ENCODE data around the gene KDELR1. TPM values are rescaled to one million over a fixed set of nuclear protein-coding genes. Genes with fewer than 3 reads are reported as not detected.
A peak's percentile ranks its signal among the peaks of the same experiment; 100 is the strongest.

The KDELR1 gene
- total RNA-seq, 2 donors from 2014 or later = 101 to 103 TPM

GRCh38 chr19:48359123-48359522, 32.2 kb downstream of the KDELR1 start:
- Mint-ChIP-seq H3K4me3 (no peak overlapping the region), H3K36me3 (ENCODE audit: insufficient read depth in 2 of 2) (peaks cover 0 to 1% of the 10 kb centered on the region in 2 donors), H3K27ac (no peak overlapping the region), H3K9me3 (no peaks in the 10 kb centered on the region), H3K27me3 (ENCODE audit: low read depth) (no peaks in the 10 kb centered on the region), H3K4me1 (ENCODE audit: low read depth) (peaks cover 6% of the 10 kb centered on the region)
- DNase-seq (no peak), ATAC-seq (replicated peaks in 1 of 2) (no peak)

- Mint-ChIP-seq H3K27me3 (ENCODE audit: low read depth) (no peaks in the 10 kb centered on the region), H3K4me1 (ENCODE audit: low read depth) (no peaks in the 10 kb centered on the region), H3K9me3 (no peaks in the 10 kb centered on the region), H3K36me3 (ENCODE audit: insufficient read depth in 2 of 2) (no peaks in the 10 kb centered on the region), H3K27ac (no peak overlapping the region), H3K4me3 (no peak overlapping the region)
- no peak for DNase-seq
- ATAC-seq (replicated peaks in 1 of 2) = no peak
Observed at GRCh38 chr19:48355365-48355954, 35.9 kb downstream of the KDELR1 start.

GRCh38 chr19:48354332-48354992, 36.9 kb downstream of the KDELR1 start:
- no peaks in the 10 kb centered on the region for H3K27me3 Mint-ChIP-seq (ENCODE audit: low read depth)
- ATAC-seq (replicated peaks in 1 of 2) (no peak), DNase-seq (no peak)
- no peaks in the 10 kb centered on the region for H3K9me3 Mint-ChIP-seq
- H3K36me3 Mint-ChIP-seq (ENCODE audit: insufficient read depth in 2 of 2) = no peaks in the 10 kb centered on the region
- H3K27ac Mint-ChIP-seq = no peak overlapping the region
- no peaks in the 10 kb centered on the region for H3K4me1 Mint-ChIP-seq (ENCODE audit: low read depth)
- H3K4me3 Mint-ChIP-seq = no peak overlapping the region

- Mint-ChIP-seq H3K9me3 (no peaks in the 10 kb centered on the region), H3K36me3 (ENCODE audit: insufficient read depth in 2 of 2) (no peaks in the 10 kb centered on the region), H3K4me1 (ENCODE audit: low read depth) (no peaks in the 10 kb centered on the region), H3K4me3 (no peak overlapping the region), H3K27ac (no peak overlapping the region), H3K27me3 (ENCODE audit: low read depth) (no peaks in the 10 kb centered on the region)
- no peak for ATAC-seq (replicated peaks in 1 of 2)
- no peak for DNase-seq
Observed at GRCh38 chr19:48353677-48354076, 37.7 kb downstream of the KDELR1 start.

GRCh38 chr19:48351341-48351752, 40.0 kb downstream of the KDELR1 start:
- no peak overlapping the region for H3K27ac Mint-ChIP-seq
- no peaks in the 10 kb centered on the region for H3K9me3 Mint-ChIP-seq
- no peak overlapping the region for H3K4me3 Mint-ChIP-seq
- peaks cover 0 to 3% of the 10 kb centered on the region in 2 donors for H3K36me3 Mint-ChIP-seq (ENCODE audit: insufficient read depth in 2 of 2)
- no peaks in the 10 kb centered on the region for H3K27me3 Mint-ChIP-seq (ENCODE audit: low read depth)
- ATAC-seq (replicated peaks in 1 of 2) = peak; percentile 85 to 88
- H3K4me1 Mint-ChIP-seq (ENCODE audit: low read depth) = peaks cover 6% of the 10 kb centered on the region
- peak; percentile 75 to 85 for DNase-seq

- H3K36me3 Mint-ChIP-seq (ENCODE audit: insufficient read depth in 2 of 2) = peaks cover 0 to 3% of the 10 kb centered on the region in 2 donors
- H3K27ac Mint-ChIP-seq = no peak overlapping the region
- H3K4me3 Mint-ChIP-seq = no peak overlapping the region
- peak in 1 of 2 donors; percentile 5 for ATAC-seq (replicated peaks in 1 of 2)
- peaks cover 6% of the 10 kb centered on the region for H3K4me1 Mint-ChIP-seq (ENCODE audit: low read depth)
- H3K9me3 Mint-ChIP-seq = no peaks in the 10 kb centered on the region
- H3K27me3 Mint-ChIP-seq (ENCODE audit: low read depth) = no peaks in the 10 kb centered on the region
- no peak for DNase-seq
Observed at GRCh38 chr19:48350856-48351255, 40.5 kb downstream of the KDELR1 start.

- peaks cover 0 to 3% of the 10 kb centered on the region in 2 donors for H3K36me3 Mint-ChIP-seq (ENCODE audit: insufficient read depth in 2 of 2)
- no peak overlapping the region for H3K4me3 Mint-ChIP-seq
- DNase-seq (no peak), ATAC-seq (replicated peaks in 1 of 2) (no peak)
- H3K27me3 Mint-ChIP-seq (ENCODE audit: low read depth) = no peaks in the 10 kb centered on the region
- H3K9me3 Mint-ChIP-seq = no peaks in the 10 kb centered on the region
- H3K4me1 Mint-ChIP-seq (ENCODE audit: low read depth) = peaks cover 6% of the 10 kb centered on the region
- H3K27ac Mint-ChIP-seq = no peak overlapping the region
Observed at GRCh38 chr19:48348737-48349136, 42.6 kb downstream of the KDELR1 start.

- no peak overlapping the region for H3K4me3 Mint-ChIP-seq
- no peak overlapping the region for H3K27ac Mint-ChIP-seq
Observed at GRCh38 chr19:48348045-48348444, 43.3 kb downstream of the KDELR1 start.

GRCh38 chr19:48346191-48346590, 45.2 kb downstream of the KDELR1 start:
- no peaks in the 10 kb centered on the region for H3K9me3 Mint-ChIP-seq
- peaks cover 6% of the 10 kb centered on the region for H3K4me1 Mint-ChIP-seq (ENCODE audit: low read depth)
- no peak for DNase-seq
- H3K27me3 Mint-ChIP-seq (ENCODE audit: low read depth) = no peaks in the 10 kb centered on the region
- no peak overlapping the region for H3K27ac Mint-ChIP-seq
- no peak for ATAC-seq (replicated peaks in 1 of 2)
- H3K36me3 Mint-ChIP-seq (ENCODE audit: insufficient read depth in 2 of 2) = peaks cover 0 to 3% of the 10 kb centered on the region in 2 donors
- H3K4me3 Mint-ChIP-seq = no peak overlapping the region

More at GRCh38 chr19:48348045-48348444, 43.3 kb downstream of the KDELR1 start:
- ATAC-seq (replicated peaks in 1 of 2) (no peak), DNase-seq (no peak)
- H3K36me3 Mint-ChIP-seq (ENCODE audit: insufficient read depth in 2 of 2) = peaks cover 0 to 3% of the 10 kb centered on the region in 2 donors
- H3K9me3 Mint-ChIP-seq = no peaks in the 10 kb centered on the region
- peaks cover 6% of the 10 kb centered on the region for H3K4me1 Mint-ChIP-seq (ENCODE audit: low read depth)
- H3K27me3 Mint-ChIP-seq (ENCODE audit: low read depth) = no peaks in the 10 kb centered on the region

- no peaks in the 10 kb centered on the region for H3K27me3 Mint-ChIP-seq (ENCODE audit: low read depth)
Observed at GRCh38 chr19:48344892-48345291, 46.5 kb downstream of the KDELR1 start.

GRCh38 chr19:48342841-48343540, 48.4 kb downstream of the KDELR1 start:
- Mint-ChIP-seq H3K27me3 (ENCODE audit: low read depth) (no peaks in the 10 kb centered on the region), H3K36me3 (ENCODE audit: insufficient read depth in 2 of 2) (no peaks in the 10 kb centered on the region), H3K27ac (no peak overlapping the region), H3K9me3 (no peaks in the 10 kb centered on the region), H3K4me1 (ENCODE audit: low read depth) (no peaks in the 10 kb centered on the region), H3K4me3 (no peak overlapping the region)
- DNase-seq (no peak), ATAC-seq (replicated peaks in 1 of 2) (no peak)

More at GRCh38 chr19:48344892-48345291, 46.5 kb downstream of the KDELR1 start:
- Mint-ChIP-seq H3K27ac (no peak overlapping the region), H3K4me1 (ENCODE audit: low read depth) (peaks cover 6% of the 10 kb centered on the region), H3K36me3 (ENCODE audit: insufficient read depth in 2 of 2) (peaks cover 0 to 3% of the 10 kb centered on the region in 2 donors), H3K4me3 (no peak overlapping the region), H3K9me3 (no peaks in the 10 kb centered on the region)
- ATAC-seq (replicated peaks in 1 of 2) (no peak), DNase-seq (no peak)

- no peak for ATAC-seq (replicated peaks in 1 of 2)
- Mint-ChIP-seq H3K9me3 (no peaks in the 10 kb centered on the region), H3K4me3 (no peak overlapping the region), H3K4me1 (ENCODE audit: low read depth) (no peaks in the 10 kb centered on the region), H3K27ac (no peak overlapping the region), H3K36me3 (ENCODE audit: insufficient read depth in 2 of 2) (no peaks in the 10 kb centered on the region), H3K27me3 (ENCODE audit: low read depth) (no peaks in the 10 kb centered on the region)
- DNase-seq = no peak
Observed at GRCh38 chr19:48342414-48342738, 49.0 kb downstream of the KDELR1 start.

- Mint-ChIP-seq H3K4me1 (ENCODE audit: low read depth) (no peaks in the 10 kb centered on the region), H3K9me3 (no peaks in the 10 kb centered on the region), H3K36me3 (ENCODE audit: insufficient read depth in 2 of 2) (no peaks in the 10 kb centered on the region), H3K4me3 (no peak overlapping the region), H3K27ac (no peak overlapping the region), H3K27me3 (ENCODE audit: low read depth) (no peaks in the 10 kb centered on the region)
- DNase-seq (no peak), ATAC-seq (replicated peaks in 1 of 2) (no peak)
Observed at GRCh38 chr19:48341515-48342413, 49.6 kb downstream of the KDELR1 start.
